ENCODE data around the gene POLR2I. TPM values are rescaled to one million over a fixed set of nuclear protein-coding genes. Genes with fewer than 3 reads are reported as not detected.
A peak's percentile ranks its signal among the peaks of the same experiment; 100 is the strongest.

Gene POLR2I
- total and polyA plus RNA-seq, 9 of the 15 experiments (the other 6 are each of a cell fraction or from before 2014, with no cell fraction given) = 28.0 to 283 (median 123) TPM

DNA sequence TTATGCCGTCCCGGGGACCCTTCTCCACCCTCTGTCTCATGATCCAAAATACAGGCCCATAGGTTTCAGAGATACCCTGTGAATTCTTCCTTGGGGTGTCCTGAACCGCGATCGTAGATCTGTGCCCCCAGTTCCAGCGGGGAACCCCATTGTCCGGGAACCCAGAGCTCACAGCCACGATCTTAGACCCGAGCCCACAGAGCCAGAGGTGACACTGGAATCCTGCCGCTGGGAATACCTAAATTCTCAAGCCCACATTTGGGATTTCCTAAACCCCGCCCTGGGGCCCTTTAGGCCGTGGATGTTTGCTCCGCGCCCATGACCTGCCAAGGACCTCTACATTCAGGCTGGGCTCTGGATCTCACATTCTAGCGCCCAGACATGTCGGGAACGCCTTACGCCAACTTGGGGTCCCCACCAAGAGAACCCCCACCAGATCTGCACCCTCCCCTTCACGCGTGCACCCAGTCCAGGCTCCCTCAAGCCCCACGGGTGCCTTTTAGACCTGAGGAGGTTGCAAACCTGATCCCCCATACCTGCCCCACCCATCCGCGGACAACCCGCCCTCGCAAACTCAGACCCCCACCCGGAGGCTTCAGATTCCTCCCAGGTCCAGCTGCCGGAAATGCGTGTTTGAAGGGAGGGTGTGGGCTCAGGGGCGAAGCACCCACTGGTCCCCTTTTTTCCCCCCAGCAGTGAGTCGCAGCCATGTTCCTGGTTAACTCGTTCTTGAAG is 25.8 kb upstream of the POLR2I start (continued):
- TF ChIP-seq, protein P1, sequence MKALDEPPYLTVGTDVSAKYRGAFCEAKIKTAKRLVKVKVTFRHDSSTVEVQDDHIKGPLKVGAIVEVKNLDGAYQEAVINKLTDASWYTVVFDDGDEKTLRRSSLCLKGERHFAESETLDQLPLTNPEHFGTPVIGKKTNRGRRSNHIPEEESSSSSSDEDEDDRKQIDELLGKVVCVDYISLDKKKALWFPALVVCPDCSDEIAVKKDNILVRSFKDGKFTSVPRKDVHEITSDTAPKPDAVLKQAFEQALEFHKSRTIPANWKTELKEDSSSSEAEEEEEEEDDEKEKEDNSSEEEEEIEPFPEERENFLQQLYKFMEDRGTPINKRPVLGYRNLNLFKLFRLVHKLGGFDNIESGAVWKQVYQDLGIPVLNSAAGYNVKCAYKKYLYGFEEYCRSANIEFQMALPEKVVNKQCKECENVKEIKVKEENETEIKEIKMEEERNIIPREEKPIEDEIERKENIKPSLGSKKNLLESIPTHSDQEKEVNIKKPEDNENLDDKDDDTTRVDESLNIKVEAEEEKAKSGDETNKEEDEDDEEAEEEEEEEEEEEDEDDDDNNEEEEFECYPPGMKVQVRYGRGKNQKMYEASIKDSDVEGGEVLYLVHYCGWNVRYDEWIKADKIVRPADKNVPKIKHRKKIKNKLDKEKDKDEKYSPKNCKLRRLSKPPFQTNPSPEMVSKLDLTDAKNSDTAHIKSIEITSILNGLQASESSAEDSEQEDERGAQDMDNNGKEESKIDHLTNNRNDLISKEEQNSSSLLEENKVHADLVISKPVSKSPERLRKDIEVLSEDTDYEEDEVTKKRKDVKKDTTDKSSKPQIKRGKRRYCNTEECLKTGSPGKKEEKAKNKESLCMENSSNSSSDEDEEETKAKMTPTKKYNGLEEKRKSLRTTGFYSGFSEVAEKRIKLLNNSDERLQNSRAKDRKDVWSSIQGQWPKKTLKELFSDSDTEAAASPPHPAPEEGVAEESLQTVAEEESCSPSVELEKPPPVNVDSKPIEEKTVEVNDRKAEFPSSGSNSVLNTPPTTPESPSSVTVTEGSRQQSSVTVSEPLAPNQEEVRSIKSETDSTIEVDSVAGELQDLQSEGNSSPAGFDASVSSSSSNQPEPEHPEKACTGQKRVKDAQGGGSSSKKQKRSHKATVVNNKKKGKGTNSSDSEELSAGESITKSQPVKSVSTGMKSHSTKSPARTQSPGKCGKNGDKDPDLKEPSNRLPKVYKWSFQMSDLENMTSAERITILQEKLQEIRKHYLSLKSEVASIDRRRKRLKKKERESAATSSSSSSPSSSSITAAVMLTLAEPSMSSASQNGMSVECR (CRISPR knock-in tag; IDR thresholded peaks at IDR 0.05) = peak; percentile 32; the same call in 1 of the 2 replicates
- TF ChIP-seq, protein P2, sequence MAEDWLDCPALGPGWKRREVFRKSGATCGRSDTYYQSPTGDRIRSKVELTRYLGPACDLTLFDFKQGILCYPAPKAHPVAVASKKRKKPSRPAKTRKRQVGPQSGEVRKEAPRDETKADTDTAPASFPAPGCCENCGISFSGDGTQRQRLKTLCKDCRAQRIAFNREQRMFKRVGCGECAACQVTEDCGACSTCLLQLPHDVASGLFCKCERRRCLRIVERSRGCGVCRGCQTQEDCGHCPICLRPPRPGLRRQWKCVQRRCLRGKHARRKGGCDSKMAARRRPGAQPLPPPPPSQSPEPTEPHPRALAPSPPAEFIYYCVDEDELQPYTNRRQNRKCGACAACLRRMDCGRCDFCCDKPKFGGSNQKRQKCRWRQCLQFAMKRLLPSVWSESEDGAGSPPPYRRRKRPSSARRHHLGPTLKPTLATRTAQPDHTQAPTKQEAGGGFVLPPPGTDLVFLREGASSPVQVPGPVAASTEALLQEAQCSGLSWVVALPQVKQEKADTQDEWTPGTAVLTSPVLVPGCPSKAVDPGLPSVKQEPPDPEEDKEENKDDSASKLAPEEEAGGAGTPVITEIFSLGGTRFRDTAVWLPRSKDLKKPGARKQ (CRISPR knock-in tag; IDR thresholded peaks at IDR 0.05) = no peak
- peak; percentile 62 for TF ChIP-seq DACH1 (IDR thresholded peaks at IDR 0.05; ENCODE audit: partially characterized antibody)
- TF ChIP-seq SAFB2 (IDR thresholded peaks at IDR 0.05; ENCODE audit: borderline replicate concordance, low read depth, low read length, severe bottlenecking) = no peak
- TF ChIP-seq RBM39 (optimal IDR thresholded peaks at IDR 0.05; ENCODE audit: low read depth, low read length) = no peak
- TF ChIP-seq ETS2 (tag; IDR thresholded peaks at IDR 0.05; ENCODE audit: borderline replicate concordance, poor library complexity, severe bottlenecking) = no peak
- TF ChIP-seq MYNN (IDR thresholded peaks at IDR 0.05) = no peak
- TF ChIP-seq MYNN (CRISPR knock-in tag; IDR thresholded peaks at IDR 0.05) = no peak
- no peak for TF ChIP-seq TBL1XR1 (IDR thresholded peaks at IDR 0.05; ENCODE audit: low read length in 2 of 2)
- TF ChIP-seq TAF7 (tag; IDR thresholded peaks at IDR 0.05) = no peak
- no peak for TF ChIP-seq MTA3 (IDR thresholded peaks at IDR 0.05; ENCODE audit: borderline replicate concordance)
- TF ChIP-seq TEAD1 (CRISPR knock-in tag; IDR thresholded peaks at IDR 0.05) = 0 out of 4 replicates have a peak, but pooled peaks of 1 of the 2 experiments have one; percentile 65
- TF ChIP-seq, protein P3, sequence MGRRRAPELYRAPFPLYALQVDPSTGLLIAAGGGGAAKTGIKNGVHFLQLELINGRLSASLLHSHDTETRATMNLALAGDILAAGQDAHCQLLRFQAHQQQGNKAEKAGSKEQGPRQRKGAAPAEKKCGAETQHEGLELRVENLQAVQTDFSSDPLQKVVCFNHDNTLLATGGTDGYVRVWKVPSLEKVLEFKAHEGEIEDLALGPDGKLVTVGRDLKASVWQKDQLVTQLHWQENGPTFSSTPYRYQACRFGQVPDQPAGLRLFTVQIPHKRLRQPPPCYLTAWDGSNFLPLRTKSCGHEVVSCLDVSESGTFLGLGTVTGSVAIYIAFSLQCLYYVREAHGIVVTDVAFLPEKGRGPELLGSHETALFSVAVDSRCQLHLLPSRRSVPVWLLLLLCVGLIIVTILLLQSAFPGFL (CRISPR knock-in tag; IDR thresholded peaks at IDR 0.05) = no peak
- no peak for TF ChIP-seq HMGN3 (IDR thresholded peaks at IDR 0.05; ENCODE audit: borderline replicate concordance, extremely low read depth, insufficient read length, low read depth, low read length)
- TF ChIP-seq SIRT6 (IDR thresholded peaks at IDR 0.05; ENCODE audit: low read depth, low read length) = no peak
- no peak for TF ChIP-seq KAT8 (IDR thresholded peaks at IDR 0.05; ENCODE audit: low read depth)
- TF ChIP-seq MAFK (IDR thresholded peaks at IDR 0.05; ENCODE audit: low read length) = no peak
- no peak for TF ChIP-seq SMARCA5 (IDR thresholded peaks at IDR 0.05)
- TF ChIP-seq, protein P4, sequence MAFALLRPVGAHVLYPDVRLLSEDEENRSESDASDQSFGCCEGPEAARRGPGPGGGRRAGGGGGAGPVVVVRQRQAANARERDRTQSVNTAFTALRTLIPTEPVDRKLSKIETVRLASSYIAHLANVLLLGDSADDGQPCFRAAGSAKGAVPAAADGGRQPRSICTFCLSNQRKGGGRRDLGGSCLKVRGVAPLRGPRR (CRISPR knock-in tag; IDR thresholded peaks at IDR 0.05) = no peak
- TF ChIP-seq RFX1 (IDR thresholded peaks at IDR 0.05) = no peak

All from K562 (cell line).